Stimulated activated CD4-positive, alpha-beta T cell treated with anti-CD3 and anti-CD28 coated beads, Interleukin-12 subunit alpha, Interleukin-12 subunit beta, amount 100 ng/mL, for 4 hours (primary cell): Measurements from ENCODE around the gene DIS3L.
"Not testable (repeated sequence)": the region's sequence is repeated elsewhere in the genome, so short reads cannot be mapped to it uniquely, and the experiment has no call there.

Source experiments
- DNase-seq: peaks from one replicate; pipeline ENCODE4 v3.0.0-alpha.2; 2020

Gene DIS3L

DNA sequence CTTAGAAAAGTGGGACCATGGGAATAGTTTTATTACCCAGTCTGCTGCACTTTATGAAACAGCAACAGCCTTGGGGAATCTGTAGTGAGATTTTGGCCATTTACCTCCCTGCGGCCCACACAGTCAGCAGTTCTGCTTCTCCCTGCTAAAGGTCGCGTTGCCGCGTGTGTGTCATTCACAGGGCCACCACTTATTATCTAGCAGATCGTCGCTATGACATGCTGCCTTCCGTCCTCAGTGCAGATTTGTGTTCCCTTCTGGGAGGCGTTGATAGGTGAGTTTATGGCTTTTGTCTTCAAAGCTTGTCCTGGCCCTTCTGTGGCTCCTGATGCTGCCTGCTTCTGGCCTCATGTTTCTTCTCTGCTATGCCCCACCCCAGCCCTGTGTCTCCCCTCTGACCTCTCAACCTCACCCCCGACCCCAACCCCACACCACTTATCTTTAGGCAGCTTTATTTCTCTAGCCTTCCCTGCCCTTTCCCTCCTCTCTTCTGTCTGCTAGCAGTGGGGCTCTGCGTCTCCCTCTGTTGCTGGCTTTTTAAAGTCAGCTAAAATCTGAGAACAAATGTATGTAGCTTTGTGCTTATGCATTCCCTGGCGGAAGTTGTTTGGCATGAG is 30.1 kb downstream of the DIS3L start:
- no peak for DNase-seq

GRCh38 chr15:66326051-66326450 is 32.7 kb downstream of the DIS3L start:
- DNase-seq = no peak

DNA sequence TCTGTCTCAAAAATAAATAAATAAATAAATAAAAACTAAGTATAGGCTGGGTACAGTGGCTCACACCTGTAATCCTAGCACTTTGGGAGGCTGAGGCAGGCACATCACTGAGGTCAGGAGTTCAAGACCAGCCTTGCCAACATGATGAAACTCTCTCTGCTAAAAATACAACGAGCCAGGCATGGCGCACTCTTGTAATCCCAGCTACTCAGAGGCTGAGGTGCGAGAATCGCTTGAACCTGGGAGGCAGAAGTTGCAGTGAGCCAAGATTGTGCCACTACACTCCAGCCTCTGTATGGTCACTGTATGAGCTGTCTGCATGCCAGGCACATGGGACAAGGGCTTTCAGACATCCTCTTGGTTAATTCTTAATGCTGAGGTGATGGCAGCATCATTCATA is 34.4 kb downstream of the DIS3L start:
- no peak for DNase-seq

DNA sequence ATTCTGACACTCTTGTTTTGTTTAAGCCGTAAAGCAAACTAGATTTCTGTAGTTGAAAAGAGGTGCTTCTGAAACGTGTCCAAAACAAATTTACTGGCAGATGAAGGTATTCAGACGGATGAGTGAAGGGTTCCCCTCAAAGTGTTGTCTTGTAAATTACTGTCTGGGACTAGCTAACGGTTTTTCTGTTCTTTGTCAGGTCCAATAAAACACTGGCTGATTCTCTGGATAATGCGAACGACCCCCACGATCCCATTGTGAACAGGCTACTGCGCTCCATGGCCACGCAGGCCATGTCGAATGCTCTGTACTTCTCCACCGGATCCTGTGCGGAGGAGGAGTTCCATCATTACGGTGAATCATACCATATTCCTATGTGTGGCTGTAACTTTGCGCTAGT is 35.4 kb downstream of the DIS3L start:
- DNase-seq = no peak

DNA sequence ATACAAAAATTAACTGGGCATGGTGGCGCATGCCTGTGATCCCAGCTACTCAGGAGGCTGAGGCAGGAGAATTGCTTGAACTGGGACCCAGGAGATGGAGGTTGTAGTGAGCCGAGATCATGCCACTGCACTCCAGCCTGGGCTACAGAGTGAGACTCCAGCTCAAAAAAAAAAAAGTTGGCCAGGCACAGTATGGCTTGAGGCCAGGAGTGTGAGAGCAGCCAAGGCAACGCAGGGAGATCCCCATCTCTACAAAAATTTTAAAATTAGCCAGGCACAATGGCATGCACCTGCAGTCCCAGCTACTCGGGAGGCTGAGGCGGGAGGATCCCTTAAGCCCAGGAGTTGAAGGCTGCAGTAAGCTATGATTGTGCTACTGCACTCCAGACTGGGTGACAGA is 55.2 kb downstream of the DIS3L start:
- DNase-seq = not testable (repeated sequence)

GRCh38 chr15:66356077-66356358 is 62.6 kb downstream of the DIS3L start:
- no peak for DNase-seq

GRCh38 chr15:66356359-66357236 is 63.2 kb downstream of the DIS3L start, which contains the start of gene TIPIN:
TIPIN (minus strand) TSS chr15:66356685; CDS start chr15:66352947, 3,738 bp downstream.
- peak; percentile 96 for DNase-seq

- DNase-seq = no peak
Observed at GRCh38 chr15:66359740-66360139, 66.4 kb downstream of the DIS3L start.

GRCh38 chr15:66361745-66362460 is 68.5 kb downstream of the DIS3L start:
- not testable (repeated sequence) for DNase-seq

DNA sequence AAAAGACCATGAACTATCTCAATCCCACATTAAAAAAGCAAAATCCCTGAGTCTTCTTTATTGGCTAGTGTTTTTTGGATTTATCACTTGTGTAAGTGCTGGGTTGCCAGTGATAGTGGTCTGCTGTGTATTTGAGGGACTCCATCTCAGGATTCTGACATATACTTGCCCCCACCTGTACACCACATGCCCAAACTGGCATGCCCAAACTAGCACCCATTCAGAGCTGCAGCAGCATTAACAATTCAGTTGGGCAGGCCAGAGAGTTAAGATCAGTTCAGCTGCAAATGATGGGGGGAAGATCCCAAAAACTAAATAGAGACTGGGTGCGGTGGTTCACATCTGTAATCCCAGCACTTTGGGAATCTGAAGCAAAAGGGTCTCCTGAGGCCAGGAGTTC is 69.4 kb downstream of the DIS3L start:
- no peak for DNase-seq

DNA sequence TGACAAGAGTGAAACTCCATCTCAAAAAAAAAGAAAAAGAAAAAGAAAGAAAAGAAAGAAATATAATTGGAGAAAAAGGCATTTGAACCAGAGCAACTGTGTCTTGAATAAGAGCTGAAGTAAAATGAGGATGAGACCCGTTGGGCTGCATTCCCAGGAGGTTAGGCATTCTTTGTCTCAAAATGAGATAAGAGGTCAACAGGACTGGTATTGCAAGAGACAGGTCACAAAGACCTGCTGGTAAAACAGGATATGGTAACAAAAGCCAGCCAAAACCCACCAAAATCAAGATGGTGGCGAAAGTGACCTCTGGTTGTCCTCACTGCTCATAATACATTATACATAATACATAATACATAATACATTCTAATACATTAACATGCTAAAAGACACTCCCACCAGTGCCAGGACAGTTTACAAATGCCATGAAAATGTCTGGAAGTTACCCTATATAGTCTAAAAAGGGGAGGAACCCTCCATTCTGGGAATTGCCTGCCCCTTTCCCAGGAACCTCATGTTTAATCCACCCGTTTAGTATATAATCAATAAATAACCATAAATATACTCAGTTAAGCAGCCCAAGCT is 71.7 kb downstream of the DIS3L start:
- no peak for DNase-seq

GRCh38 chr15:66369773-66370651 is 76.6 kb downstream of the DIS3L start:
- DNase-seq = no peak

DNA sequence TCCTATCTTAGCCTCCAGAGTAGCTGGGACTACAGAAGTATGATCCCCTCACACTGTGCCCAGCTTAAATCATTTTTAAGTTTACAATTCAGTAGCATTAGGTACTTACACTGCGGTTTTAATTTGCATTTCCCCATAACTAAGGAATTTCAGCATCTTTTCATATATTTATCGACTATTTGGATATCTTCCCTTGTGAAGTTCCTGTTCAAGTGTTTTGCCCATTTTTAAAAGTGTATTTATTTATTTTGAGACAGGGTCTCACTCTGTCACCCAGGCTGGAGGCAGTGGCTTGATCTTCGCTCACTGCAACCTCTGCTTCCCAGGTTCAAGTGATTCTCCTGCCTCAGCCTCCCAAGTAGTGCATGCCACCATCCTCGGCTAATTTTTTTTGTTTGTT is 80.8 kb downstream of the DIS3L start:
- no peak for DNase-seq

DNA sequence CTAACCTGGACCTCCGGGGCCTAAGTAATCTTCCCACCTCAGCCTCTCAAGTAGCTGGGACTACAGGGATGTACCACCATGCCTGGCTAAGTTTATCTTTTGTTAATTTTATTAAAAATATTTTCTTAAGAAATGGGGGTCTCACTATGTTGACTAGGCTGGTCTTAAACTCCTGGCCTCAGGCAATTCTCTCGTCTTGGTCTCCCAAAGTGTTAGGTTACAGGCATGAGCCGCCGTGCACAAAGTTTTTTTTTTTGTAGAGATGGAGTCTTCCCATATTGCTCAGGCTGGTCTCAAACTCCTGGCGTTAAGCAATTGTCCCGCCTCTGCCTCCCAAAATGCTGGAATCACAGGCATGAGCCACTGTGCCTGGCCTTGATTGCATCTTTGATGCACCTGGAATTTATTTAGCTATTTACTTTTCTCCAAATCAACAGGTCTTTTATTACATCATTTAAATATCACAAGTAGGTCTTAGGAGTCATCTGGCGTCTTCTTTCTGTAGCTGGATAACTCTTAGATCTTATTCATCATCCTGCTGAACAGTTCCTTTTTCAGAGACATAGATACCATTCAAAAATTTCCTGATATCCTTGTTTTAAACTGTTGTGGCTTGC is 85.6 kb downstream of the DIS3L start:
- no peak for DNase-seq

DNA sequence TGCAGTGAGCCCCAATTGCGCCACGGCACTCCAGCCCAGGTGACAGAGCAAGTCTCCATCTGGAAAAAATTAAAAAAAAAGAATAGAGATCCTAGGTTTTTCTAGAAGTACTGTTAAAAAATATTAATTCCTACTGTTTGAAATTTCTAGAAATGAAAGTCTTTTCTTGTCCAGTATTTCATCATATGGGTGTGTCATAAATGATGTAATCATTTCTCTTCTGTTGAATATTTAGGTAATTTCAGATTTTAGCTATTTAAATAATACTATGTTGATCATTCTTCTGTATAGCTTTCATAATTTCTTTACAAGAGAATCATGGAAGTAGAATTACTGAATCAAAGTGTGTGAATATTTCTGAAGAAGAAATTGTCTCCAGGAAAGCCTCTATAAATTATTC is 88.0 kb downstream of the DIS3L start:
- DNase-seq = not testable (repeated sequence)
